GM21737 (cell line): ENCODE results near the gene CCDC146.

Experiments
- ATAC-seq: cut with Tn5 transposase; IDR thresholded peaks from one replicate; pipeline ENCODE4 v1.9.1; 2021; ENCODE audit warnings: mild to moderate bottlenecking, moderate library complexity; ENCODE audit not compliant: unreplicated experiment

CCDC146 gene

GRCh38 chr7:77282897-77283296, 160.5 kb downstream of the CCDC146 start:
- no peak for ATAC-seq

- no peak for ATAC-seq
Measured at GRCh38 chr7:77284005-77284404, 161.6 kb downstream of the CCDC146 start.

GRCh38 chr7:77284616-77285015, 162.2 kb downstream of the CCDC146 start:
- no peak for ATAC-seq

DNA sequence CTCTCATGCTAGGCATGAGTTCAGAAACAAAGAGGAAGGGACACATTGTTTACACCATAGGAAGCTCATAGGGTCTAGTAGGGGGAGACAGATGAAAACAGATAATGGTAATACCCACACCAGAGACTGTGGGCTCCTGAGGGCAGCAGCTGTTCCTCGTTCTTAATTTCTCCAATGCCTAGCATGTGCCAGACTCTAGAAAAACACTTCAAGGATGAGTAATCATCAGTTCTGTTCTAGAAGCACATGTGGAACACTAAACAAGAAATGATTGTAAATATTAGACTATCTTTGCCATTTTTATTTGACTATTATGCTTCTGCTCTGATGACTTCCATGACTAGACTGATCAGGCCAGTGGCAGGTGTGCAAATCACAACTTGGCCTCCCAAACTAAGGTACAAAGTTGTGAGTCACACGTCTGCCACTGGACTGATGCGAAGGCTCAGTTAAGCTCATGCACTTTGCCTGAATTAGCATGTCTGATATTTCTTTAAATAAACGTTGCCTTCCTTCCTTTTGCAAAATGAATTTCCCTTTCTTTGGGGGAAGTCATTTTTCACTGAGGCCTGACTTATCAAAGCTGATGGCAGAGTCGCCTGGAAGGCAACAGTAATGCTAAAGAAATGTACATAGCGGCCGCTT, 166.4 kb downstream of the CCDC146 start:
- ATAC-seq: no peak

DNA sequence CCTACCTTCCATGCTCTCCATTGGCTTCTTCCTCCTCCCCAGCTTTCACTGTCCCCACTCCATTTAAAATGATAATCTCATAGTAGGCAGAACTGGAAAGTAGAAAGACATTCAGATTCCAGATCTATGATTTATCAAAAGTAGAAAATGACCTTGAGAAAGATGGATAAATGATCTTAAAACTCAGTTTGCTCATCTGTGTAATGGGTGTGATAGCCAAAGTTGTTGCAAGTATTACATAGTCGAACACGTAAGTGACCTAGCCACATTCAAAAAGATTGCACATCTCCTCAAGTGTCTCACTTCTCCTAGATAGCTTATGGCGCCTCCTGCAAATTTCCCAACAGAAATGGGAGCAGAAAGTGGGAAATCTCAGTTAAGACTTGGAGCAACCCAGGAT, 167.0 kb downstream of the CCDC146 start:
- no peak for ATAC-seq

- ATAC-seq: no peak
Measured at GRCh38 chr7:77290425-77290824, 168.0 kb downstream of the CCDC146 start.

- ATAC-seq: no peak
Measured at GRCh38 chr7:77293046-77293445, 170.6 kb downstream of the CCDC146 start.

DNA sequence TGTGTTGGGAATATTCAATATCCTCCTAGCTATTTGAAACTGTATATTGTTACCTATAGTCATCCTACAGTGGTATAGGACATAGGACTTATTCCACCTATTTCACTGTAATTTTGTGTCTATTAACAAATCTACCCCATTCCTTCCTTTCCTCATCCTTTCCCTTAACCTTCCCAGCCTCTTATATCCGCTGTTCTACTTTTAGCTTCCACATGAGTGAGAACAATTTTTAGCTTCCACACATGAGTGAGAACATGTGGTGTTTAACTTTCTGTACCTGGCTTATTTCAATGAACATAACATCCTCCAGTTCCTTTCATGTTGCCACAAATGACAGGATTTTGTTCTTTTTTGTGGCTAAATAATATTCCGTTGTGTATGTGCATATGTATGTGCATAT, 173.1 kb downstream of the CCDC146 start:
- no peak for ATAC-seq

DNA sequence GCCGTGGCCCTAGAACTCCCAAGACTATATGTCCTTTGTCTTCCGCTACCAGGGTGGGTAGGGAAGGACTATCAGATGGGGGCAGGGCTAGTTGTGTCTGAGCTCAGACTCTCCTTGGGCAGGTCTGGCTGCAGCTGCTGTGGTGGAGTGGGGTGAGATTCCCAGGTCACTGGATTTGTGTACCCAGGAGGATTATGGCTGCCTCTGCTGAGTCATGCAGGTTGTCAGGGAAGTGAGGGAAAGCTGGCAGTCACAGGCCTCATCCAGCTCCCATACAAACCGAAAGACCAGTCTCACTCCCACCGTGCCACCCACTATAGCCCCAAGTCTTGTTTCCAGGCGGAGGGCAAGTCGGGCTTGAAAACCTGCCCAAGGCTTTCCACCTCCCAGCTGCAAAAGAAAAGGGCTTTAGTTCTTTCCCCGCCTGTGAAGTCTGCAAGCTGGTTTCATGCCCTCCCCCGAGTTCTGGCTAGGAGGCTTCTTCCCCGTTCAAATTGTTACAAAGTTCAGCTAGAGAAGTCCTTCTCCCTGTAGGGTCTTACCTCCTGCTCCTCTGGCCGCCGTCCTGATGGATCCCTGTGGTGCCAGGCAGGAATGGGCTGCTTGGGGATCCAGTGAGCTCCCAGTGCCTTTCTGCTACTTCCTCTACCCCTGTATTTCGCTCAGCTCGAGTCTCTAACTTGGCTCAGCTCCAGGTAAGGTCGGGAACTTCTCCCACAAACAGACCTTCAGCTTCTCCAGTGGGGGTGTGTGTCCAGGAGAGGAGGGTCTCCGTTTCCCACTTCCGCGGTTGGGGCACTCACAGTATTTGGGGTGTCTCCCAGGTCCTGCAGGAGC, 184.0 kb downstream of the CCDC146 start:
- ATAC-seq: no peak

GRCh38 chr7:77308792-77309191, 186.4 kb downstream of the CCDC146 start:
- ATAC-seq: no peak

GRCh38 chr7:77309714-77310220, 187.4 kb downstream of the CCDC146 start:
- no peak for ATAC-seq

DNA sequence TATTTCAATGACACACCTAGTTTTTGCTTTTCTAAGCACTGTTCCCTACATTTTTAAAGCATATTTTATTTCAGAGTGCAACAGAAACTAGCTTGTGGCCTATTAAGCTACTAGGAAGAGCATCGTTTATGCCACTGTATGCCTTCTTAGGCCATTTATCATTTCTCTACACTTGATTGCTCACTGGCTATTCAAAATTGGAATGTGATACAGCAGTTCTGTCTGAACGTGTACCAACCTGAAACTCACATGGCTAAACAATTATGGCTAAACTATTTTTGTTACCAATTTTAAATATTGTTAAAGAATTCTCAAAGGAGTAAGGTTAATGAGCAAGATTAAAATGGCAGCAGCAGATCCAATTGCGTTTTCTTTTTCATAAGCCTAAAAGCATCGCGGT, 188.6 kb downstream of the CCDC146 start:
- ATAC-seq: no peak

GRCh38 chr7:77313085-77313484, 190.7 kb downstream of the CCDC146 start:
- ATAC-seq: no peak

DNA sequence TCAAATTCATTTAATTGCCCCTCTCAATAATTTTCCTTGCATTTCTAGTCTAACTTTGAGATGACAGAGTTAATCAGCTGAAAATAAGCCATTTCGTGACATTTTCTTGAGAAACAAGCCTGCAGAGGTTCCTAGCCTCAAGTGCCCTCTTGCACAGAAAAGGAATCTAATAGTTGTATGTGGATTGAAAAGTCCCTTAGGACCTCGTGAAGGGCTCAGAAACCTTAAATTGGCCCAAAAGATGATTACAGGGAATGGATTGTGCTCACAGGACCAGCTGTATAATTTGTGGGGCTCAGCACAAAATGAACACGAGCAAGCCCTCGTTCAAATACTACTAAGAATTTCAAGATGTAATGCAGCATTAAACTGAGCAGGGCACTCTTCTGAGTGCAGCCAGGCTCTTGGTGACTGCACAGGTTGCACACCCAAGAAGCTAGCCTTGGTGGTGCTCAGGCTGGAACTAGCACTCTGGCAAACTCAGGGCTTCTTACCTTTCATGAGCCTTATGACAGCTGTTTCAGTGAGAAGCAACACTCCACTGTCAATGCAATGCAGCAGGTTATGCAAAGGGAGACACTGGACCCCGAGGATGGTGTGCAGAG, 191.6 kb downstream of the CCDC146 start:
- ATAC-seq: no peak

DNA sequence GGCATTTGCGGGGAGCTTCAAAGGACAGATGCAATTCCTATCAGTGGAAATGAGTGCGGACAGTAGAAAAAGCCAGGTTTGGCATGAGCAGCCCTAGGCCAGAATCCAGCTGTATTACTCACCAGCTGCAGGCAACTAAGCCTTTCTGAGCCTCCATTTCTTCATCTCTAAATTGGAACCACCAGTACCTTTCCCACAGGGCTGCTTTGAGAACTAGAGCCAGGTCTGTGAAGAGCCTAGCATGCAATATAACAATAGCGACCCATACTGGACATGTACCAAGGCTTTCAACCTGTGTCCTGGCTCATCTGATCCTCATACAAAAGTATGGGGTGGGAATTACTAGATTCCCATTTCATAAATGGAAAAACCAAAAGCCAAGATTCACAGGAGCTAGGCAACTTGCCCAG, 192.8 kb downstream of the CCDC146 start:
- no peak for ATAC-seq

- ATAC-seq: no peak
Measured at GRCh38 chr7:77316219-77316978, 194.0 kb downstream of the CCDC146 start.

DNA sequence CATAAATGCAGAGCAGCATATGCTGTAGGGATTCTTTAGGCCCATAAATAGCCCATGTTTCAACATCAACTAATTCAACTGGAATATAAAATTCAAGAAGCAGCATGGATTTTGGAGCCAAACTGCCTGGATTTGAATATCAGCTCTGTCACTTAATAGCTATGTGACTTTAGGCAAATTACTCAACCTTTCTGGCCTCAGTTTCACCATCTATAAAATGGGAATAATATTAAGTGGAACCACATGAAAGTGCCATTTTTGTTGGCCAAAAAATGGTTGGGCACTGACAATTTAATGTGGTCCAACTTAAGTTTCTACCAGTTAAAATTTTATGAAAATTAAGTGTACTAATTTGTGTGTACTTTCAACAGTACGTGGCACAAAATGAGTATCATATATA, 195.6 kb downstream of the CCDC146 start:
- no peak for ATAC-seq

DNA sequence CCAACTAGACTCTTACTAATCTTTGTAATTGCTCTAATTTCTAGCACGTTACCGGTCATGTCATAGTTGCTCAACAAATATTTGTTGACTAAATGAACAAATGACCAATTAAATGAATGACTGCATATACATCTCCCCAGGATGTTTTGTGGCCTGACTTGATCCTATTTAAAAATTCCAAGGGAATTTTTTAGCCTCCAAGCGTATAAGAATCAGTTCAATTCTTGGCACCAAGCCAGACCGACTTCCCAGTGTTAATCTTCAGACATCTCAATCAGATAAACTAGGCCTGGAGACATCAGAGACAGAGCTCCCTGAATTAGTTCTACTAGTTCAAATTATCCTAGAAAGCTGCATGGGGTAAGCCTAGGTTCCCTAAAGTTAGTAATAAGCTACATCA, 197.7 kb downstream of the CCDC146 start:
- no peak for ATAC-seq

- ATAC-seq: no peak
Measured at GRCh38 chr7:77320714-77321113, 198.3 kb downstream of the CCDC146 start.

DNA sequence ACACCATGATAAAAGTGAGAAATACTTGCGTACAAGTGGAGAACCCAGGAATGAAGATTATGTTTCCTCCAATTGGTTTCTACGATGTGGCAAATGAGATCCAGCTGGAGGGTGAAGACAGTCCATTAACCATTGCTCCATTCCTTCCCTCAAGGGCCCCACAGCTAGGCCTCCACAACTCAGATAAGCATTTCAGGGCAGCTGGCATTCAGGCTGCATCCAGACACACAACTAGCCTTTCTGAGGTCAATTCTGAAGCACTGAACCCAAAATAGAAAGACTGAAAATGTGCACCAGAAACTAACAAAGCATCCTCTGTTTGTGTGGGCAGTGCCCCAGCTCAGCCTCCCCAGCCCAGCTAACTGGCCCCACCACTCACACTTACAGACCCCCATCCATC, 198.9 kb downstream of the CCDC146 start:
- ATAC-seq: no peak

- no peak for ATAC-seq
Measured at GRCh38 chr7:77326131-77326530, 203.7 kb downstream of the CCDC146 start.
